HG02642 (cell line): ENCODE data around the gene KIF3A.

ENCODE experiments used
- ATAC-seq: cut with Tn5 transposase; IDR thresholded peaks from one replicate; pipeline ENCODE4 v1.9.1; 2021; ENCODE audit warnings: mild to moderate bottlenecking; ENCODE audit not compliant: unreplicated experiment, poor library complexity

Gene KIF3A

DNA sequence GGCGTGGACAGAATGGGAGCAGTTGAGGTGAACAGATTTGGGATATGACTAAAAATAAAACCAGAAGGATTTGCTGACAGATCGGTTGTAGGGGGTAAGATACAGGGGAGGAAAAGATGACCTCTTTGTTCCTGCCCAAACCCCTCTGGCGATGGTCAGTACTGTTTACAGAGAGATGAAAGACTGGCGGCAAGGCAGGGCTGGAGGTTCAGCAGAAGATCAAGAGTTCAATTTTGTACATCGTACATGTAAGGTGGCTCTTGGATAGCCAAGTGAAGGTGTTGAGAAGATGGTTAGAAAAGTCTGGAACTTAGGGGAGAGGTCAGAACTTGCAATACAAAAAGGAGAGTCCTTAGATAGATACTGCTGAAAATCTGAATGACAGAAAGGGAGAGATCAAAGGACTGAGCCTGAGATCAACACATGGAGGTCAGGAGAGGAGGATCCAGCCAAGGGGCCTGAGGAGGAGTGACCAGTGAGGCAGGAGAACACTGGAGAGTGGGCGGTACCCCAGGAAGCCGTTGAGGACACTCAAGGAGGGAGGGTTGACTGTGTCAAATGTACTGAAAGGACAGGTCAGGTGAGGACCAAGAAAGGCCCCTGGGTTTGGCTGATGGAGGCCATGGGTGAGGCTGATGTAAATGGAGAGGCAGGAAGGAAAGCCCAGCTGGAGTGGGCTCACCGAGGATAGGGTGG, 56.4 kb downstream of the KIF3A start:
- ATAC-seq: no peak

DNA sequence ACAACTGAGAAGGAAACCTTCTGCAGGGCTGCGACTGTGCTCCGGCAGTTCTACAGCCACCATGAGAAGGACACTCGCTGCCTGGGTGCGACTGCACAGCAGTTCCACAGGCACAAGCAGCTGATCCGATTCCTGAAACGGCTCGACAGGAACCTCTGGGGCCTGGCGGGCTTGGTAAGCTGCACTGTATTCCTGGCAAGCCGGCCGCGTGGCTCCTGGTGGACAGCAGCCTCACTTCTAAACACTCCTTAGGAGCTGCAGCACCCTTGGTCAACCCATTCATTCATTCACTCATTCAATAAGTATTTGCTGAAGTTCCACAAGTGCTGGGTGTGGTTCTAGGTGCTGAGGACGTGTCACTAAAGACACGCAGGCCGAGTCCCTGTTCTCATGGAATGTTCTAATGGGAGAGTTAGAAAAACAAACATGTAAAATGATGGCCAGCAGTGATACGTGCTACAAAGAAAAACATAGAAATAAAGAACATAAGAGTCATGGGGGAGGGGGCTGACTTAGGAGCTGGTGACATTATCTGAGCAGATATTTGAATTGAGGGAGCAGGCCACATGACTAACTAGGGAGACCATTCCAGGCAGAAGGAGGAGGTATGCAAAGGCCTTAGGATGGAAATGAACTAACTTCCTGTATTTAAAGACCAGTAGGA, 57.5 kb downstream of the KIF3A start:
- ATAC-seq: no peak

DNA sequence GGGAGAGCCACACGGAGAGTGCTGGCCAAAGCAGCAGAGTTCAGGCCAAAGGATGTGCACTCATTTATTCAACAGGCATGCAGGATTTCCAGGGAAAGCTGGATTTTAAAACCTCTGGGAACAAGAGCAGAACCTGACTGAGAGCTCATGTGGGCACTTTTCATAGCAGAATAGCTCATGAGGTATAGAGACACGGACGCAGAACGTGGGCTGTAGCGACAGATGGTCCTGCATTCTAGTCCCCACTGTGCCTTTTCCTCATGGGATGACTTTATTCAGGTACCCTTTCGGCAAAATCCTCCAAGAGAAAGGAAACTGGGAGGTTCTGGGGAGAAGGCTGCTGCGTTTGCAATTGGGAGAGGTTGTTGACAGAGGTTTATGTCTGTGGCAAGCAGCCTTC, 58.2 kb downstream of the KIF3A start:
- no peak for ATAC-seq

DNA sequence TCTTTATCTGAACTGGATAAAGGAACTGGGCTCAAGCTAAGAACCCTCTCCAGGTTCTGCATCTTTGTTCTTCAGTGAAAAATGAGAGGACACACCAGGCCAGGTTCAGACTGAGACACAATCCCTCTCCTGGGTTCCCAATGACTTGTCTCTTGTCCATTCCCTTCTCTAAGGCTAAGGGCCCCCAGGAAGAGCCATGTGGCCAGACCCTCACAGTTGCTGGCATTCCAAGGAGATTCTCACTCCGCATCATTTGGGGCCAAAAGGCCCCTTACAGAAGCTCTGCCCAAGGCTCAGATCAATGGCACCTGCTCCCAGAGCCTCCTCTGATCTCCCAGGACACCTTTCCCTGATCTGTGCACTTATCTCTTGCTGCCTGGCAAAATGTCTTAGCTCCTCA, 58.6 kb downstream of the KIF3A start:
- ATAC-seq: no peak

DNA sequence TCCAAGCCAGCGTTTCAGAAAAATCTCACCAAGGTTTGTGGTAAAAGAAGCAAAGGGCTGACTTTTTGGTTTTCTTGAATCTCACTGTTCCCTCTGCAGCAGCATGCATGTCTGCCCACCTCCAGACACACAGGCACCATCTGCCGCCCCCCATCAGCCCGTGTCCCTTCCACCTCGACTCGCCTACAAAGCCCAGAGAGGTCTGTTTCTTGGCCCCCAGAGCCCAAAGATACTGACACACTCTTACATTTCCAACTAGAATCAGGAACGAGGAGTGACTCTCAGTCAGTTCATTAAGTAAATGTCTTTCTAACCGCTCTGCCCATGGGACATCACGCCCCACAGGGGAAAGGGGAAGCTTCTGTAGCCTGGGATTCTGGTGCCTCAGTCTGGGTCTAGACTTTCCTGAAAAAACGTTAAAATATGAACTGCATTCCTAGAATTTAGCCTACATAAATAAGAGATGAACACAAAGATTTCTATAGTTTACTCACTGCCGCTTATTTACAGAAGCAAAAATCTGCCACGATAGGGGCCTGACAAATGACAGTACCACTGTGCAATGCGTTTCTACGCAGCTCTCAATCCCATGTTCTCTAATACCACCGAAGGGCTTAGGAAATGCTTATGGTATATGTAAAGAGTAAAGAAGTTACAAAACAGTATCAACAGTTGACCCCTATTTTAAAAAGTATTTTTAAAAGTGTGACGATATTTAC, 59.5 kb downstream of the KIF3A start:
- no peak for ATAC-seq

DNA sequence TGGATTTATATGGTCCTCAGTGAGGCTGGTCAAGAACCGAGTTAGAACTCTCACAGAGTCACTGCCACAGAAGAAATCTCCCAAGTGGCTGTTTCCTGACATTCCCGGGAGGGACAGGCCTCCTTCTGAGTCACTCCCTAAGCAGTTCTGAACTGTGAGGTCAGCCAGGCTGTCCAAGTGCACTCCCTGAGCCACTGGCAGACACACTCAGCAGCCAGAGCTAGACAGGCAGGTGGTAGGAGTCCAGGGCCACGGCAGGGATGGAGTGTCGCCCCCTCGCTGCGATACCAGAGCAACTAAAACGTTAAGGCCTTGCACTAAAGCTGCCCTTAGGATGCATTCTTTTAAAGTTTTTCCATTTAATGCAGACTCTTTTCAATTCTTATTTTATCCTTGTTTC, 60.2 kb downstream of the KIF3A start:
- ATAC-seq: no peak

DNA sequence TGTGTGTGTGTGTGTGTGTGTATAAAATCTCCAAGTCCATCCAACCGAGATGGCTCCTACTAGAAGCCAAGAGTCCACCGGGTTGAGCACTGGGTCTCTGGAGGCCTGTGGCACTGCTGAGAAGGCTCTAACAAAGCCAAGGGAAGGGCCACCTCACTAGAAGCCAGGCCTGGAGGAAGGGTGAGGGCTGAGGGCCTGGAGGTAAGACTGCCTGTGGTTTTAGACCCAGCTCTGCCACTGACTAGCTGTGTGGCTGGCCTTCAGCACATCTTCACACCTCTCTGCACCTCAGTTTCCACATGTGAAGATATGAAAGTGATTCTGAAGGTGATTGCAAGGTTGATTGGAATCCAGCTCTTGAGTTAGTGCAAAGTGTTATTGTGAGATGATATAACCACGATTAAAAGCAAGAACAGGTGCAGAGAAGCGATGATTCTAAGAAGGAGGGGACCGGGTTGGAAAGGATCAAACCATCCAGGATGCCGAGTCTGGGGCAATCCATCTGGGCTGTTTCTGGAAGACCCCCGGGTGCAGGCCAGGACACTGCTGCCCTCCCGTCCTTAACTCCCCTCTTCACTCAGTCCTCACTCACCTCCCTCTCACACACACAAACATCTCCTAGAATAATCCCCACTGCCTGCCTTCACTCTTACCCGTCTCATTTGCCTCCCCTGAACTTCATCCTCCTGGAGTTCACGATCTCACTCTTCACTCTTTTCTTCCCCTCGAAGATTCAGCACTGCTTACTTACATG, 61.2 kb downstream of the KIF3A start:
- ATAC-seq: no peak

DNA sequence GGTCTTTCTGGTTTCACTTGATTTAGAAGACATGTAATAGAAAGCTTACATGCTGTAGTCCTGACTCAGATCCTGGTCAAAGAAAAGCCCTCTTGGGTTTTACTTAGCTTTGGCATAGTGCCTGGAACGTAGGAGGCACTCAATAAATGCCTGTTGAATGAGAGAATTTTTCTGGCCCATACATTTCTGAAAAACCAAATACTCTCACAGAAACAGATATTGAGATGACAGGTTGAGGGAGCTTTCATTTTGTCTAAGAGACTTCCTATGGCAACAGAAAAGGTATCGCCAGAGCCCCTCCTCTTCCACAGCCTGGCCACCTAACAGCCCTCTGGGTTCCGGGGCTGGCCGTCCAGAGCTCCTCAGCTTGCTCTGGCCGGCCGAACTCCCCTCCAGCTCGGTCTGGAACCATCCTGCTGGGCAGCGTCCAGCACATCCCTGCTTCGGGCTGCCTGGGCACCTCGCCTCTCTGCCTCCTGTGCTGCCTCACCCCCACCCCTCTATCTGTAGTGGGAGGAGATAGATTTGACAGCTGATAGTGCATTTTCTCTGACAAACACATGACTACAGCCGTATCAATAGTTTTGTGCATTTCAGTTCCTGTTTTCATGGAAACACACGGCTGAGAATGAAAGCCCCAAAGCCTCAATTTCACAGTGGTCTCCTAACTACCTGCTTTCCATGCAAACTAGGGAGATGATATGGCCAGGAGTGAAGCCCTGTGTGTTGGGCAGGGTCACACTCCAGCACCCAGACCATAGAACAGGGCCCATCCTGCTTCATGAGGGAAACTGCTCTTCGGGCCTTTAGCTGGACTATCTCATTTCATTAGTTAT, 62.5 kb downstream of the KIF3A start:
- ATAC-seq: peak; percentile 86

DNA sequence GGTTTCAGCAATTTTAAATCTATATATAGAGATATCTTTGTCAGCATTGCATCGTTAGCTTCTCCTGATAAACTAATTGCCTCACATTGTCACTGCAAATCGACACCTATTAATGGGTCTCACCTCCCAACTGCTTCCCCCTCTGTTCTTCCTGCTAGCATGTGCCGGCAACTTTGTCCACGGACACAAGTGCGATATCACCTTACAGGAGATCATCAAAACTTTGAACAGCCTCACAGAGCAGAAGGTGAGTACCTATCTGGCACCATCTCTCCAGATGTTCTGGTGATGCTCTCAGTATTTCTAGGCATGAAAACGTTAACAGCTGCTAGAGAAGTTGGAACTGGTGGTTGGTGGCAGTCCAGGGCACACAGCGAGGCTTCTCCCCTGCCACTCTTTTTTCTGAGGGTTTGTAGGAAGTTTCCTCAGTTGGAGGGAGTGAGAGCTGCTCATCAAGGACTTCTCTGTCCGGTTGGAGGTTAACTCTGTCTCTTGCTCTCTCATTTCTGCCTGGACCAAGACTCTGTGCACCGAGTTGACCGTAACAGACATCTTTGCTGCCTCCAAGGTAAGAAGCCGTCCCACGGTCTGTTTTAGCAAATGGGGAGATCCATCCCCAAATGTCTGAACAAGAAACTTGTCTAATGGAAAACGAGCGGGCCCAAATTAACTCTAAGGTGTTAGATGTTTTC, 63.3 kb downstream of the KIF3A start, which contains the start of gene IL4:
TSS of gene IL4 (plus strand) at position 51 of the 692 bp plus-strand sequence. CDS start at position 113, 62 bp downstream.
- no peak for ATAC-seq

DNA sequence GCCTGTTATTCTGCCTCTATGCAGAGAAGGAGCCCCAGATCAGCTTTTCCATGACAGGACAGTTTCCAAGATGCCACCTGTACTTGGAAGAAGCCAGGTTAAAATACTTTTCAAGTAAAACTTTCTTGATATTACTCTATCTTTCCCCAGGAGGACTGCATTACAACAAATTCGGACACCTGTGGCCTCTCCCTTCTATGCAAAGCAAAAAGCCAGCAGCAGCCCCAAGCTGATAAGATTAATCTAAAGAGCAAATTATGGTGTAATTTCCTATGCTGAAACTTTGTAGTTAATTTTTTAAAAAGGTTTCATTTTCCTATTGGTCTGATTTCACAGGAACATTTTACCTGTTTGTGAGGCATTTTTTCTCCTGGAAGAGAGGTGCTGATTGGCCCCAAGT, 63.9 kb downstream of the KIF3A start:
- no peak for ATAC-seq

DNA sequence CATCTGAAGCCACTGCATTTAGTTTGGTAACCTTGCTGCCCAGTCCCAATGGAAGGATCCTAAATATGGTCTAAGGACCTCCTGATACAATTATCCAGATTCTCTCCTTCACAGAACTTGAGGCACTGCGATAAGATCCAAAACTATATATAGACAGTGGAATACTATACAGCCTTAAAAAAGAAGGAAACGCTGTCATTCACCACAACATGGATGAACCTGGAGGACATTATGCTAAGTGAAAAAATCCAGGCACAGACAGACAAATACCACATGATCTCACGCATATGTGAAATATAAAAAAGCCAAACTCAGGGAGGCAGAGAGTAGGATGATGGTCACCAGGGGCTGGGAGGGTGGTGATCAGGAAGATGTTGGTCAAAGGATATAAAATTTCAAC, 66.3 kb downstream of the KIF3A start:
- ATAC-seq: no peak

DNA sequence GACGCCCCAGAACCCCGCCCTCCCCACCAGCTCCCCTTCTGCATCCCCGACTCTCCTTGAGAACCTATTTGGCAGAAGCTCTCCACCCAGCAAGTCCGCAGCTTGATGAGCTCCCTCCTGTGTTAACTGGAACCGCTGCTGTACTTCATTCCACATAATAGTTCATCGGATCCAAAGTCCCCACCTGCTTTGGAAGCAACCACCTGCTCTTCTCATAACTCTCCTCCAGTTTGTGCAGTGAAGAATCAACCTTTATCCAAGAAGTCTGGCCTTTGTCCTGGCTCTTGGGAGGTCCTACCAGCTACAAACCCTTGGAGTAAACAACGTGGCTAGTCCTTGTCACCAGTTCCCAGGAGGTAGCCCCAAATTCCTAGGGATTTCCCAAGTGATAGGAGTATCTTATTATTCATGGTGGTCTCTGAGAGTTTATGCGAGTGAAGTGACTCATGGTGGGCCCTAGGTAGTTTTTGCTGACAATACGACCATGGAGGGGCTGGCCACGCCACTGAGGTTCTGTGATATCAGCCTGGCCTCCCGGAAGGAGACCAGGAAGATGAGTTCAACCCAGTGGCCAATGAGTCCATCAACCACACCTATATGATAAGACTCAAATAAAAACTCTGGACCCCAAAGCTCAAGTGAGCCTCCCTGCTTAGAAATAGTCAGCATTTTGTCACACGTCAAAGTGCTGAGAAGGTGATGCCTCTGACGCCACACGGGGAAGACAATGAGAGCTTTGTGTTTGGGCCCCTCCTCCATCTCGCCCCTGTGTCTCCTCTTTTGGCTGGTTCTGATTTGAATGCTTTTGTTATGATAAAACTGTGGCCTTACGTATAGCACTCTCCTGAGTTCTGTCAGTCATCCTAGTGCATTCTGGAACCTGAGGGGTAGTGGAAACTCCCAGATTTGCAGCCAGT, 67.1 kb downstream of the KIF3A start:
- no peak for ATAC-seq

DNA sequence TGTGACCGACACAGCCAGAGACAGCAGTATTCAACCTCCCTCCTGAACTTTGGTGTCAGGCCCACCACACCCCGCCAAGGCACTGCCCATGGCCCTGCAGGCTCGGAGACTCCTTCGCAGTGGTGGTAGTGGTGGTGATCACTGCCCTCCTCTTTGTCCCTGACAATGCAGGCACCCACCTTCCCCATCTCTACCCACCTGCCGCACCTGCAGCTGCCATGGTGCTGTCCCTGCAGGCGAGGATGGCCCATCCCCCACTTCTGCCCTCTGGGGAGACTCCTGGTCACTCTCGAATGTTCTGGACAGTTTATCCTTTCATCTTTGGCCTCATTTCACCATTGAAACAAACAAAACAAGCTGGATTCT, 67.9 kb downstream of the KIF3A start:
- no peak for ATAC-seq

DNA sequence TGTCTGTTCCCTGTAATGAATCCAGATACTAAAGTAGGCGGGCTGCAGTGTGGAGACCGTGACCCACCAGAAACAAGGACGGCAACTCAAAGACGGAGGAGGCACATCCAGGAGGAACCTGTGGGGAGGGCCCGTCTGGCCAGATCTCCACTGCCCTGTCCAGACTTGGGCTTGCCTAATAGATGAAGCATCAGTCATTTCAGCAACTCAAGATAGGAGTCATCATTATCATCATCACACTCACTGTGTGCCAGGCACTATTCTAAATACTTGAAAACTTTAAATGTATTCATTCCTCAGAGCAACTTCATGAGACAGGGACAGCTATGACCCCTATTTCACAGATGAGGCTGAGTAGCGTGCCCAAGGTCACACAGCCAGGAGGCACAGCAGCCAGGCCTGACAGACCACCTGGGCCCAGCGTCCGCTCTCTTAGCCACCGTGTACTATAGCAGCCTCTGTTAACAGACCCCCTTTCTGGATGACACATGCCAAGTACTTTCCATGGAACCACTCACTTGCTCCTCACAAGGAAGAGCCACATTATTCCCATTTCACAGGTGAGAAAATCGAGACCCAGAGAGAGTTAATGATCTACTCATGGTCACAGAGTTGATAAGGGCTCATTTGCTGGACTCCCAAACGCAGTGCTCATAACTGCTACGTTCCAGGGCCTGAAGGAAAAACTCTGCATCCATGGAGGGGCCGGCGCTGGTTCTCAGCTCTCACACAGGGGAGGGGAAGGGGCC, 68.5 kb downstream of the KIF3A start:
- no peak for ATAC-seq

DNA sequence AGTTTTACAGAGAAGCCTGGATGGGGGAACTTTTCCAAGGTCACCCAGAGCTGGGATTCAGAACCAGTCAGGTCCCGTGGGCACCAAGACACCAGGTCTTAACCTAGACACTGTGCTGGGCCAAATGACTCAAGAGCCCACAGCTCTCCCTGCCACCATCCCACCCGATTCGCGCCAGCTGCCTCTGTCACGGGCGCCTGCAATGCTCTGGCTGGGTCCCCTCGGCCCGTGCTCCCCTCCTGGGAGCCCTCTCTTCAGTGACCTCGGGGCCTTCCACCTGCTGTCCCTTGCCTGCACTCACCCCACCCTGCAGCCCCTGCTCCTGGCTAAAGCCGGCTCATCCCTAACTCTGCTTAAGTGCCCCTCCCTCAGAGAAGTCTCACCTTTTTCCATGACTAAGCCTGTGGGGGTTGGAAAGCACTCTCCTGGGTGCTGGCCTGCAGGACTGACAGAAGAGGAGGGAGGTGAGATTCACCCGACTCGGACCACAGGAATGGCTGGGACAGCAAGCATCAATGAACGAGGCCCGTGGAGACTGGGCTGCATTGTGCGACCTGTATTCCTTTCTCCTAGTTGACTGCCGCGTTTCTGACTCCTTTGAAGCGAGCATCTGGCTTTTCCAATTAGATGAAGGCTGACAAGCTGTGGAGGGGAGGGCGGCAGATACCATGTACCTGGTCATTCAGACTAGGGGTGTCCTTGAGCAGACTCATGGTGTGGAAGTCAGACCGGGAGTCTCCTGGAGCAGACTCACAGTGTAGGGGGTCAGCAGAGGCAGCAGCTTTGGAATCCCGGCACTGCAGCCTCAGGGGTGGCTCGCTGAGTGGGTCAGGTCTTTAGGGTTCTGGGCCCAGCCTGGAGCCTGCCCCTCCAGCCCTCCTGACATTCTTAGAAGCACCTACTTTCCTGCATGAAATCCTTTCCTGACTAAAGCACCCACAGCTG, 69.3 kb downstream of the KIF3A start:
- ATAC-seq: no peak

DNA sequence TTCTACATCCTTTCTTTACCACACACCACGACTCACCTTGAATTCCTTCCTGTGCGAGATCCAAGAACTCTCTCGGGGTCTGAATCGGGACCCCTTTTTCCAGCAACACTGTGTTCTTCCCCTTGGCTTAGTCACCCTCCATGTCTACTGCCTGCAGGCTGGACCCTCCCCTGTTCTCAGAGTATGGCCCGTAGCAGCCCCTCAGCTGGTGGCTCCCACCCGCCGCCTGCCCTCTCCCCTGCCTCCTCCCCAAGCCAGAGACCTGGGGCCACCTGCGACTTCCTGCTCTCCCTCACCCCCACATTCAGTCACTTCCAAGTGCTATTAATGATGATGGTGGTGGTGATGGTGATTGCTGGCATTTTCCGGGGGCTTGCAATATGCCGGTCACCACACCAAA, 70.0 kb downstream of the KIF3A start:
- ATAC-seq: no peak
